NOMO-1 treated with DMSO at 0.1 percent for 48 hours (cell line): ENCODE measurements around the gene DYNLT1.

Source experiments
- DNase-seq: peaks from one replicate; lab custom pipeline; 2025; ENCODE audit not compliant: unreplicated experiment; lab: John Stamatoyannopoulos, UW

DYNLT1 gene

GRCh38 chr6:158604048-158604406 is 40.5 kb downstream of the DYNLT1 start:
- DNase-seq = no peak

DNA sequence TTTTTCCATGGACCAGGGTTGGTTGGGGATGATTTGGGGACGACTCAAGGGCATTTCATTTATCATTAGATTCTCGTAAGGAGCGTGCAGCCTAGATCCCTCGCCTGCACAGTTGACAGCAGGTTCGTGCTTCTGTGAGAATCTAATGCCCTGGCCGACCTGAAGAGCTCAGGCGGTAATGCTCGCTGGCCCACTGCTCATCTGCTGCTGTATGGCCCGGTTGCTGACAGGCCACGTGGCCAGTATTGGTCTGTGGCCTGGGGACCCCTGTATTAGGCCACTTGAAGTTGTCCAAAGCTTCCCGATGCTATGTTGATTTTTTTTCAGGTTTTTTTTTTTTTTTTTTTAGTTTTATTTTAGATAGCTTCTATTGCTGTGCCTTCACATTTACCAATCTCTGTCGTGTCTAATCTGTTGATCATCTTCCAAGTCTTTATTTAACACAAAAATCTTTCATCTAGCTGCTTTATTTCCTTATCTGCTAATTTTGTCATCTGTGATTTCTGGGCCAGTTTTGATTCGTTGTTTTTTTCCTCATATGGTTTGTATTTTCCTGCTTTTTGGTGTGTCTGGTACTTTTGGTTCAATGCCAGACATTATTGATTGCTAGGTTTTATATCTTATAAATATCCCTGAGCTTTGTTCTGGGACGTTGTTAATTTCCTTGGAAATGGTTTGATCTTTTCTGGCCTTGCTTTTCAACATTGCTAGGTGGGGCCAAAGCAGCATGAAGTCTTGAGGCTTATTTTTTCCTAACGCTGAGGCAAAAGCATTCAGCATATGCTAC is 41.1 kb downstream of the DYNLT1 start:
- no peak for DNase-seq

DNA sequence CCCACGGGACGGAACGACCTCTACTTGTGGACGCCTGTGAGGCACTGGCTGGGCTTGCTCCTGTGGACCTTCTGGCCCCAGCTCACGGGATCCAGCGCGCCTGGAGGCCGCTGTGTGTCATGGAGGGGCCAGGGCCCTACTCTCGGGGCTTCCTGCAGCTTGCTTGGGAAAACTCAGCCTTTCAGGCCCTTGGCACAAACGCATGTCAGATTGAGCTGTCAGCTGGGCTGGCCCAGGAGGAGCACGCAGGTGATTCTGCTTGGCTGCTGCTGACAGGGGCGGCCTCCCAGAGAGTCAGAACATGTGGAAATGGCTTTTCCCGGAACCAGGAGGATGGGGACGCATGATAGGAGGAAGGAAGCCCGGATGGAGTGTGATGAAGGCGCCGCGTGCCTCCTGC is 44.9 kb downstream of the DYNLT1 start:
- no peak for DNase-seq

DNA sequence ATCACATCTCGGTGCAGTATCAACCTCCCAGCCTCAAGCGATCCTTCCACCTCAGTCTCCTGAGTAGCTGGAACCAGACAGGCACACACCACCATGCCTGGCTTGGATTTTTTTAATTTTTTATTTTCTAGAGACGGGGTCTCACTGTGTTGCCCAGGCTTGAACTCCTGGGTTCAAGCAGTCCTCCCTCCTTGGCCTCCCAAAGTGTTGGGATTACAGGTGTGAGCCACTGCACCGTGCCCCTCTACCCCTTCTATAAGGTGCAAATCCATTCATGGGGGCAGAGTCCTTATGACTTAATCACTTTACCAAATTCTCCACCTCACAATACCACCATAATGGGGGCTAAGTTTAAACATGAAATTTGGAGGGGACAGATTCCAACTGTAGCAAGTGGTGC is 47.0 kb downstream of the DYNLT1 start:
- no peak for DNase-seq

- DNase-seq = no peak
Measured at GRCh38 chr6:158596861-158597260, 47.7 kb downstream of the DYNLT1 start.

DNA sequence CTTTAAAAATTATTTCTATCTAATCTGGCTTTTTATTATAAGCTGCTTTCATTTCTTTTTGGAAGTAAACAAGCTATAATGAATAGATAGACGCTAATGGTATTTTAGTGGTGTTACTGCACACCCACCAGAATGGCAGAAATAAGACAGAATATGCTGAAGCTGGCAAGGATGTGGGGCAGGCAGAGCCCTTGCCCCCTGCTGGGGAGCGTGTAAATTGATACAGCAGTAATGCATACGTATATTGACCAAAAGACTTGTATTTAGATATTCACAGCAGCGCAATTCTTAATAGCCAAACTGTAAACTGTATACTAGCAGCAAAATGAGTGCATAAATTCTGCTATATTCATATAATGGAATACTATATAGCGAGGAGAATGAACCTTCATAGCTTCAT is 49.3 kb downstream of the DYNLT1 start:
- no peak for DNase-seq

DNA sequence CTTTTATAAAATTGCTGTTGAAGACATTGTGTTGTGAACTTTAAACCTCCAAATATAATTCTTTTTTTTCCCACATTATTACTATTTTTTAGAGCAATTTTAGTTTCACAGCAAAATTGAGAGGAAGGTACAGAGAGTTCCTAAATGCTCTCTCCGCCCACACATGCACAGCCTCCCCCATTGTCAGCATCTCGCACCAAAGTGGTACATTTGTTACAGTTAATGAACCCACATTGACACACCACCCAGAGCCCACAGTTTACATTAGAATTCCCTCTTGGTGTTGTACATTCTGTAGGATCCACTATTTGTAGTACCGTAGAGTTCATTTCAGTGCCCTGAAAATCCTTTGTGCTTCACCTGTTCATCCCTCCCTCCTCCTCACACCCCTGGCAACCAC is 50.9 kb downstream of the DYNLT1 start:
- no peak for DNase-seq

DNA sequence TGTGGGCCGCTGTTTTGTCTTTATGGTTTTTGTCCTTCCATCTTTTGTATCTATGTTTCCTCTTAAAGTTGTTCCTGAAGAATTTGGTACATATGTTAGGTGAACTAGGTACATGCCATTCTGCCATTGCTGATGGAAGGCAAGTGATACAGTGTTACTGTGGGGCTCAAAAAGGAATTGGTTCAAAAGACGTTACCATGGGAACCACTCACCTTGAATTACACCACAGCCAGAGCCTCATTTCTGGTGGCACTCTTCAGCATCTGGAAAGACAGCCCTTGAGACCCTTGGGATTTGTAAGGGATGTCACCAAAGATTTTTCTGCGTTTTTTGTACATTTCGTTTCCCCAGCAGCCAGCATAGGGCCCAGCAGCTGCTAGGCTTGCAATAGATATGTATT is 52.7 kb downstream of the DYNLT1 start:
- no peak for DNase-seq

GRCh38 chr6:158591134-158591809 is 53.3 kb downstream of the DYNLT1 start:
- DNase-seq = no peak

GRCh38 chr6:158589366-158589765 is 55.2 kb downstream of the DYNLT1 start:
- DNase-seq = no peak

GRCh38 chr6:158586652-158587051 is 57.9 kb downstream of the DYNLT1 start:
- DNase-seq = no peak
